Activated T-cell treated with anti-CD3 and anti-CD28 coated beads, Interleukin-2, amount 50 U/mL, for 4 hours (primary cell): ENCODE data around the gene THBD. TPM values are rescaled to one million over a fixed set of nuclear protein-coding genes. Genes with fewer than 3 reads are reported as not detected.

Experiments
- ATAC-seq, 2 donors: fragments of 200-7000 bp; cut with Tn5 transposase; one replicate each; pipeline ENCODE4 v1.10.0; 2021
- DNase-seq: peaks from one replicate; pipeline ENCODE4 v3.0.0-alpha.2; 2020
- H3K27me3 Mint-ChIP-seq: one replicate; pipeline ENCODE4 v1.8.0; 2021; ENCODE audit warnings: low read depth, mixed read lengths
- H3K36me3 Mint-ChIP-seq: one replicate; pipeline ENCODE4 v1.8.0; 2022; ENCODE audit warnings: mixed read lengths; ENCODE audit not compliant: insufficient read depth
- H3K4me1 Mint-ChIP-seq: one replicate; pipeline ENCODE4 v1.8.0; 2021; ENCODE audit warnings: low read depth, mixed read lengths
- H3K4me3 Mint-ChIP-seq: one replicate; pipeline ENCODE4 v1.8.0; 2021; ENCODE audit warnings: mild to moderate bottlenecking, moderate library complexity, mixed read lengths
- H3K9me3 Mint-ChIP-seq: one replicate; pipeline ENCODE4 v1.8.0; 2021; ENCODE audit warnings: mixed read lengths
- total RNA-seq, 3 donors: library from RNA; stranded (reverse); gene quantifications; one replicate each; pipeline ENCODE4 v1.2.1, GENCODE V29; 2021

THBD gene
- total RNA-seq, 3 donors from 2014 or later: 0.05 to 0.08 TPM; not detected in 1

DNA sequence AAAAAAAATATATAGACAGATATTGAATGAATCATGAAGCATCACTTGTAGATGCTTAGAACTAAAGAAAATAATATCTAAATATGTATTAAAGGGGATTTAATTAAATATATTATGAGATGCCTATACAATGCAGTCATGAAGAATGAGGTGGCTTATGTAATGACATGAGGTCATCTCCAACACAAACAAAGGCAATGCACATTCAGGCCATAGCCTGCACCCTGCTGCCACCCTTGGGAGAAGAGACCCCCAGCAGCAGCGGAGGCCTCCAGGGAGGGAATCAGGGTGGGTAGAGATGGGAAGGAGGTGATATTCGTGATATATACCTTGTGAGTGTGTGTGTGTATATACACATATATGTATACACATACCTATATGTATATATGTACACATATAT lies 40.8 kb downstream of the THBD start:
- ATAC-seq (no peak), DNase-seq (no peak)
- H3K36me3 Mint-ChIP-seq: no peaks in the 10 kb centered on the region
- no peaks in the 10 kb centered on the region for H3K9me3 Mint-ChIP-seq
- no peaks in the 10 kb centered on the region for H3K4me1 Mint-ChIP-seq
- H3K4me3 Mint-ChIP-seq: no peak overlapping the region
- H3K27me3 Mint-ChIP-seq: no peaks in the 10 kb centered on the region

DNA sequence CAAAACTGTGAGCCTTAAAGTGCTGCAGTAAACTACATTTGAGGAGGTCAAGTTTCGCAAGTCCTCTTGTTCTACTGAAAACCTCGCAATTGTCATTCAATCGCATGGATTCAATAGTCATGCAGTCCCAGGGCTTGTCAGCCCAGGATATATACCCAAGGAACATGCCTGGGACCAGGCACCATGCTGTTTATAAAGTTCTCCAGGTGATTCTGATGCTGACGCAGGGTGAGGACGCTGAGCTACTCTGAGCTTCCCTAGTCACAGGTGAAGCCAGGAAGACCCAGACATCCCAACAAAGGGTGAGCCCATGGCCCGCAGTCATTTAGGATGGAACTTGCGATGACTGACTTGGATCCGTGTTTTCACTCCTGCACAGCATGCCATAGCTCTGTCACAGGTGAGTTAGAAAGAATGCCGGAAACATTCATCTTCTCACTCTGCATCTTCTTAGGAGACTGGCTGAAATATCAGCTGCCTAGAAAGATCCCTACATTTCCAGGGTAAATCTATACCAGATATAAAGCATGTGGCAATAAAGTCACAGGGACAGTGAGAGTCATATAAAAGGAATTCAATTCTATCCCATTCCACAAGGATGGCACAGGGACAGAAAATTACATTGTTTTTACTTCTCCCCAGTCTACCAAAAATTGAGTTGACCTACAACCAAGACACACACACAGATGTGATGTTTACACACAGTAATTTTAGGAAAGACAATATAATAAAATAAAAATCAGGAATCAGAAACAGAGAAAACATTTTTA lies 41.4 kb downstream of the THBD start:
- no peak for ATAC-seq
- Mint-ChIP-seq H3K36me3 (no peaks in the 10 kb centered on the region), H3K27me3 (no peaks in the 10 kb centered on the region), H3K4me3 (no peak overlapping the region), H3K4me1 (no peaks in the 10 kb centered on the region), H3K9me3 (no peaks in the 10 kb centered on the region)
- DNase-seq: no peak

DNA sequence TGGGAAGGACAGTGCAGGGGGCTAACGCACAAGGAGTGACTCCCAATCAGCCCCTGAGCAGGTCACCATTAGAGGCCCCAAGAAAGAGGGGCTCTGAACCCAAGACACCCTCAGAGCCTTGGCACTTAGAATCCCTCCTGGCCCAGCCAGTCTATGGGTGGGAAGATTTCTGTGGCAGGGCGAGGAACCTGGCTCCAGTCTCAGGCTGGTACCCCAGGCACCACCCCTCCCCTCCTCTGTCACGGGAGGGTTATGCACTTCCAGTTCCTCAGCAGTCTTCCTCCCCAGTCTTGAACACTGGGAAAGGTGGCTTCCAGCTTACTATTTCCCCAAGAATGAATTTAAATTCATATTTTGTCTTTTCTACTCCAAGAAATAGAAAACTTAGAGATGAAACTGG lies 42.0 kb downstream of the THBD start:
- Mint-ChIP-seq H3K4me3 (no peak overlapping the region), H3K27me3 (no peaks in the 10 kb centered on the region), H3K9me3 (no peaks in the 10 kb centered on the region), H3K4me1 (no peaks in the 10 kb centered on the region), H3K36me3 (no peaks in the 10 kb centered on the region)
- DNase-seq: no peak
- no peak for ATAC-seq

DNA sequence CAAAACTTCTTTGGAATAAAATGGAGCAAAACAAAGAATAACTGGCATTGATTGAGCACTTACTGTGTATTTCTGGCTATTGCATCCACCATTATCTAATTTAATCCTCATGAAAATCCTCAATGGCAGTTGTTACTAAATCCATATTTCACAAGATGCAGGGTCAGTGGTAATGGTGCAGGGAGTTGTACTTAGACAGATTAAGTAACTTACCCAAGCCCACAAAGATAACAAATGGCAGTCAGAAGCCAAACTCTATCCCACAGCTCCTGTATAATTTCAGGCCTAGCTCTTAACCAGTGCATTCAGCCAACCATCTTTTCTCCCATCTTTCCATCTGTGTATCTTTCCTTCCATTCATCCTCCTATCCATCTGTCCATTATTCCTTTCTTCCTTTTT lies 43.7 kb downstream of the THBD start:
- ATAC-seq: no peak
- H3K9me3 Mint-ChIP-seq: no peaks in the 10 kb centered on the region

DNA sequence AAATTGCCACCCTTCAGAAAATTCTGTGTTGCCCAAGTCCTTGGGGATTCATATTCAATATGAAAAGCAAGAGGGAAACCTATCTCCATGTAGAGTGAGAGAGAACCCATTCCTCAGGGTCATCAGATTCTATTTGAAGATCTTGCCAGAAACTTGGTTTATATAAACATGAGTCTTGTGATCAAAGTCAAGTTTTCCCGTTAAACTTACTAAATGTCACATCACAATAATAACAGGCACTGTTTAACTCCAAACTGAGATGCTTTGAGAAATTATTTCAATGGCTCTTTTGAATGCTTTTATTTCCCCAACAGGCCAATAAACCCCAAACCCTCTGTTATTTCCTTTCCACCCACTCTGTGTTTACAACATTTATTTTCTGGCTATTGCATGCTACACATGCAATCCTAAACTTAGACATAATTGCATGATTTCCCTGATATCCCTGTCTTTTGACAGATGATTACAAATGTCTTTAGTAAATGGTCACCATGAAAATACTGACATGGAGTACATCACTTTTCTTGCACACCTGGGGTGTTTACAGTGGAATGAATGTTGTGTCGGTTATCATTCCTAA lies 45.5 kb downstream of the THBD start:
- no peak overlapping the region for H3K4me3 Mint-ChIP-seq
- DNase-seq (no peak), ATAC-seq (no peak)
- H3K4me1 Mint-ChIP-seq: no peaks in the 10 kb centered on the region
- H3K27me3 Mint-ChIP-seq: no peaks in the 10 kb centered on the region
- no peaks in the 10 kb centered on the region for H3K9me3 Mint-ChIP-seq
- no peaks in the 10 kb centered on the region for H3K36me3 Mint-ChIP-seq

More for the DNA sequence above, 43.7 kb downstream of the THBD start:
- no peak overlapping the region for H3K4me3 Mint-ChIP-seq
- H3K36me3 Mint-ChIP-seq: no peaks in the 10 kb centered on the region
- H3K27me3 Mint-ChIP-seq: no peaks in the 10 kb centered on the region
- no peaks in the 10 kb centered on the region for H3K4me1 Mint-ChIP-seq
- DNase-seq: no peak

DNA sequence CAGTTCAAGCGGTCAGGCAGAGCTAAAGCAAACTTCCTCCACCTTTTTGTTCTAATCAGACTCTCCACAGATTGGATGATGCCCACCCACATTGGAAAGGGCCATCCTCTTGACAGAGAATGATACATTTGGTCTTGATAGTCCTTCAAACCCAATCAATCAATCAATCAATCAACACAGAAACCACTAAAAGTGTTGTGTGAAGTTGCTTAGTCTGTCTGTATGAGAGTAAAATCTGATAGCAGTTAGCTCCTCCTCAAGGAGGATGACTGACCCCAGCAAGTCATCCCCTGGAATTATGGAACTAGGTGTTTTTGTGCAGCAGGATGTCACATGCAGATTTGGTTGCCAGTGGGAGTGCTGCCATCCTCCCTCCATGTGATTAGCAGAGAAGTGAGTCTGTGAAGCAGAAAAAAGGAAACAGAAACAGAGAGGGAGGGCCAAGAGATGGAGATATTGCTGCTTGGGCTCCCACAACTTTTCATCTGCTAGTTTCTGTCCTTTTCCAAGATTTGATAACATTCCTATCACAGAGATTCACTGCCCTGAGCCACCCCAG lies 46.3 kb downstream of the THBD start:
- ATAC-seq: no peak
- H3K27me3 Mint-ChIP-seq: no peaks in the 10 kb centered on the region
- DNase-seq: no peak
- H3K4me3 Mint-ChIP-seq: no peak overlapping the region
- H3K36me3 Mint-ChIP-seq: no peaks in the 10 kb centered on the region
- no peaks in the 10 kb centered on the region for H3K4me1 Mint-ChIP-seq
- no peaks in the 10 kb centered on the region for H3K9me3 Mint-ChIP-seq

DNA sequence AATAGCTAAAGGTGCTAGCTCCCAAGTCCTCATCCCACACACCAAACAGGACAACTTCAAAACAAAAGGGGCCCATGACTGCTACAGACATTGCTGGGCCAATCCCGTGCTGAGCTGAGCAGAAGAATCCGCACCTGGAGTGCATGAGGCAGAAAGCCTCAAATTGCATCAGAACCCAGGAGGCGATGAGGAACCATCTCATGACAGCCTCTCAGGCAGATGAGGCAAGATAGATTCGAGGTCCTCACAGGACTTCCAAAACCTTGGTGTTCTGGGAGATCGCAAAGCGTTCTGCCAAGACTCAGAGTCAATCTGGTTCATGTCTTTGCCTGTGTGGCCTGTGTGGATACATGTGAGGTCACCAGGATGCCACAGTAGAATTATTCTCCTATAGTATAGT lies 47.2 kb downstream of the THBD start:
- Mint-ChIP-seq H3K9me3 (no peaks in the 10 kb centered on the region), H3K36me3 (no peaks in the 10 kb centered on the region), H3K27me3 (no peaks in the 10 kb centered on the region), H3K4me1 (no peaks in the 10 kb centered on the region), H3K4me3 (no peak overlapping the region)
- DNase-seq (no peak), ATAC-seq (no peak)

DNA sequence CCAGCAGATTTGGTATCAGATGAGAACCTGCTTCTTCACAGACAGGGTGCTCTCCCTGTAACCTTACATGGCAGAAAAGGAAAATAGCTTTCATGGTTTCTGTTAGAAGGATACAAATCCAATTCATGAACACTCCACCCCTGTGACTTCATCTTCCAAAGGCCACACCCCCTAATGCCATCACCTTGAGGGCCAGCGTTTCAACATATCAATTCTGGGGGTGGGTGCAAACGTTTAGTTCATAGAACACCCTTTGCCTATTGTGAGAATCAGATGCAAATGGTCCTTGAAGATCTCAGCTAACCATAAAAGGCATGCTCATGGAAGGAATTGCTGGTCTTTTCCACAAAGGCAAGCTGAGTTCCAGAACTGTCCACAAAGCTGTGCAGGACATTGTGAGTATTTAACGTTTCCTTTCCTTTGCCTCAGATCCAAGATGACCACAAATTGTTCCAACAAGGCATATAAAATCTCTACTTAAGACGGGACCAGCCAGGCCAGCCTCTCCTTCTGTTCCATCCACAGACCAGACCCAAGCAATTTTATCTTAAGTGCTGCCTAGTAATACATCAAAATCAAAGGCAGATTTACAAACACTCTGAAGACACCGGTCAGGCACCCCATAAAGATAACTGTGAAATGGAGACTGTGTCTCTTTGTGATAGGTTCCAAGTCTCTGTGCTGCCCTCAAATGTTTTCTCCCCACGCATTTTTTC lies 49.1 kb downstream of the THBD start:
- H3K4me3 Mint-ChIP-seq: no peak overlapping the region

DNA sequence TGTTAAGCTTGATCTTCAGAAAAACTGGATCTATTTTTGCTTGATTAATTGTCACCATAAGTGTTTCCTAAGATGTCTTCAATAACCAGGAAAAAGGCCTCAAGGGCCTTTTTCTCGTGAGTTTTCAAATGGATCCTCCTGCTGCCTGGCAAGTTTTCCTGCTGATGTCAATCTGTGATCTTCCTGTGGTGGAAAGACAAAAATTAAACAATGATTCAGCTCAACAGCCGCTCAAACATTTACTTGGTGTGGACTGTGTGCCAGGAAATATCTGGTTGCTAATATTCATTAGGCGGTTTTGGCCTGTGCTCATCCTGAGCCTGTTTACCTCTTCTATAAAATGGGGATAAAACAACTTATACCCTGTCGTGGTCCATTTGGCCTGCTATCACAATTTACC lies 49.7 kb downstream of the THBD start:
- DNase-seq (no peak), ATAC-seq (no peak)
- H3K9me3 Mint-ChIP-seq: no peaks in the 10 kb centered on the region
- H3K4me1 Mint-ChIP-seq: no peaks in the 10 kb centered on the region
- no peak overlapping the region for H3K4me3 Mint-ChIP-seq
- no peaks in the 10 kb centered on the region for H3K27me3 Mint-ChIP-seq
- H3K36me3 Mint-ChIP-seq: no peaks in the 10 kb centered on the region

More for the DNA sequence above, 49.1 kb downstream of the THBD start:
- Mint-ChIP-seq H3K36me3 (no peaks in the 10 kb centered on the region), H3K27me3 (no peaks in the 10 kb centered on the region), H3K9me3 (no peaks in the 10 kb centered on the region), H3K4me1 (no peaks in the 10 kb centered on the region)
- DNase-seq (no peak), ATAC-seq (no peak)

DNA sequence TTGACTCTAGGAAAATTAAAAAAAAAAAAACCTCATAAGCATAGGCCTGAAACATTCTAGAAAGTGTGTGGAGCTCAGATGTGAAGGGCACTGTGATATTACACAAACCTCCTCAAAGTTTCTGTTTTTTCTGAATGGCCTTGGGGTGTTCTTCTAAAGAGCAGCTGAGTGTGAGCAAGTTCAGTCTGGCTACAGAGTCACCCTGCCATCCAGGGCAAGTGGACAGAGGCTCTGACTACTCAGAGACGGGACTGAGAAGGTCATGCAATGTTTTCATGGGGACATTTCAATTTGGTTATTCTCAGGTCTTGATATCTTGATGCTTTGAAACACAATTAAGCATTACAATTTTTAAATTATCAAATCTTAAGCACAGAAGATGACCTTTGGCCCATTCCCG lies 51.0 kb downstream of the THBD start:
- no peak for ATAC-seq
- H3K36me3 Mint-ChIP-seq: no peaks in the 10 kb centered on the region
- no peak overlapping the region for H3K4me3 Mint-ChIP-seq
- no peaks in the 10 kb centered on the region for H3K4me1 Mint-ChIP-seq
- DNase-seq: no peak
- no peaks in the 10 kb centered on the region for H3K9me3 Mint-ChIP-seq
- no peaks in the 10 kb centered on the region for H3K27me3 Mint-ChIP-seq

DNA sequence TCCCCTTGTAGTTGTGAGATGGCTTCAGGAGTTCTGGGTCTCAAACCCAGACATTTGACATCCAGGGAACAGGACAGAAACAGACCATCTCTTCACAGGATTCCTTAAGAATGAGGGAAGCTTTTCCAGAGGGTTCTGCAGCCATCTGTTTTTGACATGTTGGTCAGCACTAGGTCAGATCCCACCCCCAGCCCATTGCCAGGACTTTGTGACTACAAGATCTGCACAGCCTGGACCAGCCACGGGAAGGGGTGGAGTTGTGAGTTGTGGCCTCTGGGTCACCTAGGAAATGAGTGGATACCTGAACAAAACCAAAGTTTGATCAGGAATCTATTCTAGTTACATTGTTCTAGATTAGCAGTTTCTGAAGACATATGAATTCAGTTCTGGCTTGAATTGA lies 53.5 kb downstream of the THBD start:
- ATAC-seq (no peak), DNase-seq (no peak)
- Mint-ChIP-seq H3K27me3 (no peaks in the 10 kb centered on the region), H3K4me3 (no peak overlapping the region), H3K4me1 (no peaks in the 10 kb centered on the region), H3K9me3 (no peaks in the 10 kb centered on the region), H3K36me3 (no peaks in the 10 kb centered on the region)

Other genes starting within 250 kb of the THBD start
- gene SSTR4, start 14.4 kb downstream of the THBD start, total RNA-seq: not detected
- under 1 TPM; 0.18 to 0.76 (median 0.30) TPM for gene CD93, start 36.7 kb upstream of the THBD start, total RNA-seq